AG09319 (cell line): ENCODE data around the gene LCN9.

Experiments used
- DNase-seq: peaks from one replicate; pipeline ENCODE4 v3.0.0-alpha.2; 2010; ENCODE audit warnings: low read depth; ENCODE audit errors: extremely low read depth
- TF ChIP-seq, protein P1 (sequence below): IDR thresholded peaks from 2 replicates; pipeline ENCODE4 v1.5.1; 2011; ENCODE audit warnings: low read depth, mild to moderate bottlenecking, inconsistent platforms, low read length, moderate library complexity

The LCN9 gene

DNA sequence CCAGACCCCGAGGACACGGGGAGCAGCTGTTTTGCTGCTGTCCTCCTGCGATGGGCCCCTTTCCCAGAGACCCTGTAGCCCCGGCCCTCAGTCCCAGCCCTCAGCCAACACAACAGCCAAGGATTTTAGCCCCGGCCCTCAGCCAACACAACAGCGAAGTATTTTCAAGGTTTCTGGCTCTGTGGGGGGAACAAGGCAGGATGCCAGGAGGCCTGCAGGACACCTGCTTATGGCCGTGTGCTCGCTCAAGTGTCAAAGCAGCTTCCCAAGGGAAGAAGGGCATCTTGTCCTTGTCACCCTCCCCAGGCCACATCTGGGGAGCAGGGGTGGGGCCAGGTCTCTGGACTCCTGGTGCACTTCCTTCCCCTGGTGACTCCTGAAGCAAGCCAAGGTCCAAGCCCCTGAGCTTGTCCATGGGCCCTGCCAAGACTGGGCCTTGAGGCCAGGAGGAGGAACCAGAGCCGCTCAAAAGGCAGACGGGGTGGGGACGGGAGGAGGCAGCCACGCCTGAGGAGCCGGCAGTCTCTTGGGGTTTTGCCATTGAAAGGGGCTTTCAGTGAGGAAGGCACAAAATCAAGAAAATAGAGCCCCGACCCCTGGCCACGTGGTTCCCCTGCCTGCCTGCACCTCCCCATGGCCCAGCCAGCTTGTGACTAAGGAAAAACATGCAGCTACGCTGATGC is 49.6 kb downstream of the LCN9 start:
- no peak for DNase-seq
- TF ChIP-seq, protein P1, sequence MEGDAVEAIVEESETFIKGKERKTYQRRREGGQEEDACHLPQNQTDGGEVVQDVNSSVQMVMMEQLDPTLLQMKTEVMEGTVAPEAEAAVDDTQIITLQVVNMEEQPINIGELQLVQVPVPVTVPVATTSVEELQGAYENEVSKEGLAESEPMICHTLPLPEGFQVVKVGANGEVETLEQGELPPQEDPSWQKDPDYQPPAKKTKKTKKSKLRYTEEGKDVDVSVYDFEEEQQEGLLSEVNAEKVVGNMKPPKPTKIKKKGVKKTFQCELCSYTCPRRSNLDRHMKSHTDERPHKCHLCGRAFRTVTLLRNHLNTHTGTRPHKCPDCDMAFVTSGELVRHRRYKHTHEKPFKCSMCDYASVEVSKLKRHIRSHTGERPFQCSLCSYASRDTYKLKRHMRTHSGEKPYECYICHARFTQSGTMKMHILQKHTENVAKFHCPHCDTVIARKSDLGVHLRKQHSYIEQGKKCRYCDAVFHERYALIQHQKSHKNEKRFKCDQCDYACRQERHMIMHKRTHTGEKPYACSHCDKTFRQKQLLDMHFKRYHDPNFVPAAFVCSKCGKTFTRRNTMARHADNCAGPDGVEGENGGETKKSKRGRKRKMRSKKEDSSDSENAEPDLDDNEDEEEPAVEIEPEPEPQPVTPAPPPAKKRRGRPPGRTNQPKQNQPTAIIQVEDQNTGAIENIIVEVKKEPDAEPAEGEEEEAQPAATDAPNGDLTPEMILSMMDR = no peak

DNA sequence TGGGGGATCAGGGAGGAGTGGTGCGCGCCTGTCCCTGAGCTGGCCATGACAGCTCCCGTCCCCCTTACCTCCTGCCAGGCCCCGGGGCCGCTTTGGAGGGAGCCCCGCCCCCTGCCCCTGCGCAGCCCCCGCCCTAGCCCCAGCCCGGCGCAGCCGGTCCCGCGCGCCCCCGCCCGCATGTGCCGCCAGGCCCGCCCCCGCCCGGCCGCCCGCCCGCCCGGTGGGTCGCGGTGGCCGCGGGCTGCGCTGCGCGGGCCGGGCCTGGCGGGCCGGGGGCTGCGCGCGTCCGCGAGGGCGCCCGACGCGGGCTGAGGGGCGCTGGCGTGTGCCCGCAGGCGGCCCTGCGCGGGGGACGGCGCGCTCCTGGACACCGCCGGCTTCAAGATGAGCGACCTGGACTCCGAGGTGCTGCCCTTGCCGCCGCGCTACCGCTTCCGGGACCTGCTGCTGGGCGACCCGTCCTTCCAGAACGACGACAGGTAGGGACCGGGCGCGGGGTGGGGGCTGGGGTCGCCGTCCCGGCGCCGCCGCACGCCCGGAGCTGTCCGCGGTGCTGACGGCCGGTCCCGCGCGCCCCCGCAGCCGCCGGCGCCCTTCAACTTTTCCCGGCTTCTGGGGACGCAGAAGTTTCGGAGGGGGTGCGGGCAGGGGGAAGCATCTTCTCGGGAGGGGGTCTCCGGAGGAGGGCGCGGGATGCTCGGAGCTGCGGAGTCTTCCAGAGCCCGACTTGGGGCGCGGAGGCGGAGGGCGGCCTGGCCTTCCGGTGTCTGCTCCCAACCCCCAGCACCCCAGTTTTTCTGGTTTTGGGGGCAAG is 51.3 kb downstream of the LCN9 start:
- TF ChIP-seq, protein P1 = no peak
- DNase-seq = no peak

DNA sequence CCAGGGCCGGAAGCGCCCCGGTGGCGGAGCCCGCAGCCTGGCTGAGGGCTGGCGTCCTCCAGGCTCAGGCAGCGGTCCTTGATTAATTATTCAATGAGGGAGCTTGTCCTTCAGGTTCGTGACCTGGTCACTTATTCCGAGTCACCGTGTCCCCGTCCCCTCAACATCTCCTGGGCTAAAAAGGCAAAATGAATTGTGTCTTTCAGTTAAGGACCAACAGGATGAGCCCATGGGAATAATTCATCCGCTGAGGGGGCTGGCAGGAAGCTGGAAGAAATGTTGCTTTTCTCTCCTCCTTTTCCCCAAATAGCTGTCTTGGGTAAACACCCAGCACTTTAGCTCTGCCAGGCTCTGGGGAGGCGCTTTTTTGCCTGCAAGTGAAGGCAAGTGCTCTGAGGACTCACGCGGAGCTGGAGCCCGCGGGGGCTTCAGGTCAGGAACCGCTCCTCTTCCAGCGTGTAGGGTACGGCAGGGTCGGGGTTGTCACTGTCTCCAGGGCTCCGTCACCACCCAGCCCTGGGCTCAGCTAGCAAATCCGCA is 52.0 kb downstream of the LCN9 start:
- DNase-seq = no peak
- TF ChIP-seq, protein P1 = no peak

DNA sequence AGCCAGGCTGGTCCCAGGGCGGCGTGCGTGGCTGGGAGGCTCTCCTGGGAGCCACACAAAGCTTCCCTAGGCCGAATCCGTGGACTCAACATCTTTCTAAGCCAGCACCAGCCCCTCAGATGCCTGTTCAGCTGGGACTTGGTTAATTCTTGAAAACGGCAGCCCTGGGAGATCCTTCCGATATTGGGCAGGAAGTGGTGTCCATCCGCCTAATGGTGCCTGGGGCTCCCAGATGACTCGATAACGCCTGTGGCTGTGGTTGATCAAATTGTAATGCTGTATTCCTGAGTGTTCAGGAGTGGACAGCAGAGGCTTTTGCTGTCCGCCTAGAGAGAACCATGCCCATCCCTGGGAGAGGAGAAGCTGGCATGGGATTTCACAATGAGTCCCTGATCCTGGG is 52.9 kb downstream of the LCN9 start:
- TF ChIP-seq, protein P1 = no peak
- no peak for DNase-seq
